ENCODE data around the gene PCDHAC2.

DNA sequence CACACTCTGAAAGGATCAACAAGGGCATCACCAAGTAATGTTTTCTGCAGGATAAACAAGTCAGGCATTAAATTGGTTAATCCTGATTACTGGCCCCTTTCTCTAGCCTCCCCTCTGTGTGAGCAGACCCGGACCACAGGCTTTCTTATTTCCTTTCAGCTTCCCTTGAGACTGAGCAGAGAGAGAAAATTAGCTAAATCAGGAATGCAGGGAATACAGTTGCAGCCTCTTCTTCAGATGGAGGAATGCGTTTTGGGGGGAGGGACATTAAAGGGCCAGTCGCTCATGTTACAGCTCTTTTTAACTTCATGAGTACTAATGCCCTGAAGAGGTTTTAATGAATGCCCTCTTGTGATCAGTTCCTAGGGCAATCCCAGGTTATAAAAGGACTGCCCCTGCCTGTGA, 19.8 kb downstream of the PCDHAC2 start:
- TF ChIP-seq, protein P1, sequence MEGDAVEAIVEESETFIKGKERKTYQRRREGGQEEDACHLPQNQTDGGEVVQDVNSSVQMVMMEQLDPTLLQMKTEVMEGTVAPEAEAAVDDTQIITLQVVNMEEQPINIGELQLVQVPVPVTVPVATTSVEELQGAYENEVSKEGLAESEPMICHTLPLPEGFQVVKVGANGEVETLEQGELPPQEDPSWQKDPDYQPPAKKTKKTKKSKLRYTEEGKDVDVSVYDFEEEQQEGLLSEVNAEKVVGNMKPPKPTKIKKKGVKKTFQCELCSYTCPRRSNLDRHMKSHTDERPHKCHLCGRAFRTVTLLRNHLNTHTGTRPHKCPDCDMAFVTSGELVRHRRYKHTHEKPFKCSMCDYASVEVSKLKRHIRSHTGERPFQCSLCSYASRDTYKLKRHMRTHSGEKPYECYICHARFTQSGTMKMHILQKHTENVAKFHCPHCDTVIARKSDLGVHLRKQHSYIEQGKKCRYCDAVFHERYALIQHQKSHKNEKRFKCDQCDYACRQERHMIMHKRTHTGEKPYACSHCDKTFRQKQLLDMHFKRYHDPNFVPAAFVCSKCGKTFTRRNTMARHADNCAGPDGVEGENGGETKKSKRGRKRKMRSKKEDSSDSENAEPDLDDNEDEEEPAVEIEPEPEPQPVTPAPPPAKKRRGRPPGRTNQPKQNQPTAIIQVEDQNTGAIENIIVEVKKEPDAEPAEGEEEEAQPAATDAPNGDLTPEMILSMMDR (IDR thresholded peaks at IDR 0.05) = no peak
- TF ChIP-seq EP300 (IDR thresholded peaks at IDR 0.05) = no peak
